Karpas-422 (cell line): ENCODE data around the gene PTPRG. TPM values are rescaled to one million over a fixed set of nuclear protein-coding genes. Genes with fewer than 3 reads are reported as not detected.

Experiments
- DNase-seq: peaks from one replicate; pipeline ENCODE4 v3.0.0-alpha.2; 2015
- H2AFZ ChIP-seq: fragments of 200-600 bp; sonication (generic); 2 replicates; pipeline ENCODE4 v1.6.1; 2014; ENCODE audit warnings: antibody characterized with exemption, low read length, mixed read lengths
- H3K27ac ChIP-seq: fragments of 200-600 bp; sonication (generic); 2 replicates; pipeline ENCODE4 v1.5.1; 2014; ENCODE audit warnings: mild to moderate bottlenecking, low read length, moderate library complexity
- H3K27me3 ChIP-seq: fragments of 200-600 bp; sonication (generic); 2 replicates; pipeline ENCODE4 v1.6.1; 2014; ENCODE audit warnings: low read length, mixed read lengths
- H3K36me3 ChIP-seq: fragments of 200-600 bp; sonication (generic); 2 replicates; pipeline ENCODE4 v1.6.1; 2014; ENCODE audit warnings: low read length, mixed read lengths; ENCODE audit not compliant: insufficient read depth
- H3K4me1 ChIP-seq: fragments of 200-600 bp; sonication (generic); 2 replicates; pipeline ENCODE4 v1.6.1; 2014; ENCODE audit warnings: mild to moderate bottlenecking, low read length, mixed read lengths
- H3K4me2 ChIP-seq: fragments of 200-600 bp; sonication (generic); 2 replicates; pipeline ENCODE4 v1.6.1; 2014; ENCODE audit warnings: low read length, low read depth, mild to moderate bottlenecking; ENCODE audit not compliant: poor library complexity, severe bottlenecking
- H3K4me3 ChIP-seq: fragments of 200-600 bp; sonication (generic); 2 replicates; pipeline ENCODE4 v1.5.1; 2014; ENCODE audit warnings: mild to moderate bottlenecking, antibody characterized with exemption, low read length, mixed read lengths
- H3K79me2 ChIP-seq: fragments of 200-600 bp; sonication (generic); 2 replicates; pipeline ENCODE4 v1.6.1; 2014; ENCODE audit warnings: mild to moderate bottlenecking, low read length, mixed read lengths
- H3K9ac ChIP-seq: fragments of 200-600 bp; sonication (generic); 2 replicates; pipeline ENCODE4 v1.6.0; 2014; ENCODE audit warnings: low read length
- H3K9me2 ChIP-seq: fragments of 200-600 bp; sonication (generic), shearing (Covaris generic); replicated peaks from 2 replicates; pipeline ENCODE4 v1.6.0; 2014; ENCODE audit warnings: mild to moderate bottlenecking, low read length, moderate library complexity; ENCODE audit not compliant: insufficient read depth
- H3K9me3 ChIP-seq: fragments of 300-700, 200-600 bp; sonication (generic); 2 replicates; pipeline ENCODE4 v1.6.1; 2014; ENCODE audit warnings: low read length, mixed read lengths
- H4K20me1 ChIP-seq: fragments of 200-600 bp; sonication (generic); 2 replicates; pipeline ENCODE4 v1.6.1; 2014; ENCODE audit warnings: mild to moderate bottlenecking, antibody characterized with exemption, low read length, low read depth; ENCODE audit not compliant: insufficient read depth
- total RNA-seq: library from RNA; depleted of rRNA; stranded (reverse); fragments of >200 nt; shearing (Covaris generic); gene quantifications from 2 replicates; pipeline ENCODE4 v1.2.3, GENCODE V29; 2014; ENCODE audit warnings: low replicate concordance

The PTPRG gene
- total RNA-seq, 1 experiment from 2014 or later, result not detected

DNA sequence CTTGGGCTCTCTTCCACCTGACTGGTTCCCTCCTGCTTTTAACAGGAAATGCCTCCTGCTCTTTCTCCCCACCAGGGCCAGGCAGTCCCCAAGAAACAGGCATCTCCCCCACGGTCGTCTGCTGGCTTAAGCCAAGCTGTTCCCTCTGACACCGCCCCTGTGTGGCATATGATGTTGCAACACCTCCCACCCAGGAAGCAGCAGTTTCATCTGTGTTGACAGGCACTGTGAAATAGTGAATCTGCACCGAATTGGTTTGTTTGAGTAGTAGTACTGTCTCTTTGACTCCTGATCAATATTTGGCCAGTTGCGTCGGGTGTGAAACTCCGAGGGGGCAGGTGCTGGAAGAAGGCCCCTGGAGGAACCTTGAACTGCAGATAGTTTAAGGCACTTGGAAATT lies 623.2 kb downstream of the PTPRG start:
- H3K4me3 ChIP-seq, result no peak overlapping the region
- no peaks in the 10 kb centered on the region for H3K9me3 ChIP-seq
- no peak overlapping the region for H3K27ac ChIP-seq
- no peak overlapping the region for H3K4me2 ChIP-seq
- H3K4me1 ChIP-seq, result no peaks in the 10 kb centered on the region
- no peak overlapping the region for H3K9ac ChIP-seq
- H4K20me1 ChIP-seq, result no peaks in the 10 kb centered on the region
- no peaks in the 10 kb centered on the region for H3K27me3 ChIP-seq
- no peaks in the 10 kb centered on the region for H3K79me2 ChIP-seq
- DNase-seq, result no peak
- H3K36me3 ChIP-seq, result no peaks in the 10 kb centered on the region
- no peak overlapping the region for H2AFZ ChIP-seq
- H3K9me2 ChIP-seq, result no peaks in the 10 kb centered on the region

DNA sequence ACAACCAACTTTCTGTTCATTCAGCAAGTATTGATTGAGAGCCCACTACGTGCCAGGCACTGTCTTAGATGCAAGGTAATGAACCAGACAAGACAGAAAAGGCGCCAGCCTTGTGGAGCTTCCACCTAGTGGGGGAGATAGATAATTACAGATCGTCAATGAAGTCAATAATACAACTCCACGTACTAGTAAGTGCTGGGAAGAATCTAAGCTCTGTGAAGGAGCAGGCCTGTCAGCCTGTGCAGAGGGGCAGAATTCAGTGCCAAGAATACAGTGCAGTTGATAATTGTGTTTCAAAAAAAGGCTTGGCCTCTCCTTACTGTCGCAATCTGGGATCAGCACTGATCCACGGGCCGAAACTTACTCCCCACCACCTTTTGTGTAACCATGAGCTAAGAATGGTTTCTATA lies 625.7 kb downstream of the PTPRG start:
- Histone ChIP-seq H3K4me2 (no peak overlapping the region), H3K9me3 (no peaks in the 10 kb centered on the region), H3K9me2 (no peaks in the 10 kb centered on the region), H3K4me1 (no peaks in the 10 kb centered on the region), H3K79me2 (no peaks in the 10 kb centered on the region), H2AFZ (no peak overlapping the region), H3K9ac (no peak overlapping the region), H4K20me1 (no peaks in the 10 kb centered on the region), H3K27me3 (no peaks in the 10 kb centered on the region), H3K36me3 (no peaks in the 10 kb centered on the region), H3K4me3 (no peak overlapping the region), H3K27ac (no peak overlapping the region)
- DNase-seq, result peak; percentile 68

DNA sequence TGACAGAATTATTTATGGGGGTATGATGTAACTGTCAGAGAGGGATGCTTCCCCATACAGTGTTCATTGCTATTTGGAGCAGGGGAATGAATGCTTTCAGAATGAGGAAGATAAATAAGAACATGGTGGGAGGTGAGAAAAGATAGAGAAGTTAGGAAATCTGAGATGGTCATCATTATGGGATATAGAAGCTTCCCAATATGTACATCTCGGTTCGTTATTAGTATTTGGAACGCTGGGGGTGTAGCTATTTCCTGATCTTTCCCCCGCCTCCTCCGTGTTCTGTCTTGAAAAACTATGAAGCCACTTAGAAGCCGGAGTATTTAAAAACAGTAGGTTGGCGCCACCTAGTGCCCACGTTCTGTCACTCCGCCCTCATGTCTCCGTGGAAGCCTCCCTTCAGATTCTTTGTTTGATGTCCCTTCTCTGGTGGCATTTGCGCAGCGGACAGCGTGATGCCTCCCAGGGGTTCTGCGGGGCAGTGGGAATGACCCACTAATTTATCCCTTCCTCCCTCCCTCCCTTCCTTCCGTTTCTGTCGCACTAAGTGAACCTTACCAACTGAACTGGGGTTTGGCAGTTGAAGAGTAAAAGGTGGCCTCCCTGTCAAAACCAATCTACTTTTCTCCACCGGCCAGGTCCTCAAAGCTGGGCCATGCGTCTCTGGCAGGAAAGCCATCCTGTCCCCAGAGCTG lies 627.5 kb downstream of the PTPRG start:
- Histone ChIP-seq H3K36me3 (no peaks in the 10 kb centered on the region), H3K9me2 (no peaks in the 10 kb centered on the region), H3K27ac (no peak overlapping the region), H3K79me2 (no peaks in the 10 kb centered on the region), H3K4me3 (no peak overlapping the region), H3K9me3 (no peaks in the 10 kb centered on the region), H3K4me2 (no peak overlapping the region), H3K27me3 (no peaks in the 10 kb centered on the region), H3K4me1 (no peaks in the 10 kb centered on the region), H2AFZ (no peak overlapping the region), H3K9ac (no peak overlapping the region), H4K20me1 (no peaks in the 10 kb centered on the region)
- peak; percentile 87 for DNase-seq

DNA sequence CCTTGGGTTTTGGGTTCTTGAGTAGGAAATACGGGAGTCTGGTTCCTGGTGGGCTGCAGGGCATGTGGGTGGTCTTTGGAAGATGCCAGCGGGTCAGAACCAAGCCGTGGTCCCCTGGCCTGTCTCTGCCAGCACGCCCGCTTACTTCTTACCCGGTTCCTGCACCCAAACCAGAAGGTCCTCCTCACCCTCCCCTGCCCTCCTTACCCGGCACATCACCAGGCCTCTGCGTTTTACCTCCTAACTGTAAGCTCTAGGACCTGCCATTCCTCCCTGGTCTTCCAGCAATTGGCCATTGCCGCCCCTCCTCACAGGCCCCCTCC lies 628.0 kb downstream of the PTPRG start:
- no peak overlapping the region for H3K4me3 ChIP-seq
- no peak overlapping the region for H3K27ac ChIP-seq
- no peaks in the 10 kb centered on the region for H3K79me2 ChIP-seq
- no peaks in the 10 kb centered on the region for H3K36me3 ChIP-seq
- H2AFZ ChIP-seq, result no peak overlapping the region
- no peak overlapping the region for H3K4me2 ChIP-seq
- H4K20me1 ChIP-seq, result no peaks in the 10 kb centered on the region
- no peaks in the 10 kb centered on the region for H3K4me1 ChIP-seq
- H3K9me2 ChIP-seq, result no peaks in the 10 kb centered on the region
- no peaks in the 10 kb centered on the region for H3K9me3 ChIP-seq
- no peak for DNase-seq
- no peak overlapping the region for H3K9ac ChIP-seq
- H3K27me3 ChIP-seq, result no peaks in the 10 kb centered on the region

DNA sequence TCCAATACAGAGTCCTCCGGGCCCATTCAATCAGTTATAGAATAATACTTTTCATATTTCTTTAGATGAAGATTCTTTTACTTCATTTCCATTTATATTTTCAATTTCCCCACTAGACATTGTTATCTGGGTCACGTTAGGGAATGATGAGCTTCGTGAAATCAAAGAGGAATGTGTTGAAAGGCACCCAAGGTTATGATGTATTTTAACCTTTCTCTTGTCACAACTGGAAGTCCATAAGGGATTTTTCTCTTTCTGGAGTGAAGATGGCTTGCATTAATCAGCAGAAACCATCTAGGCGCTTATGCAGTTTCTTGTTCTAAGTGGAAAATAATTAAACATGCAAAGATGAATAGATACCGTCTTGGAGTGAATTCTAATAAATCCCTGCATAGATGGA lies 631.5 kb downstream of the PTPRG start:
- no peaks in the 10 kb centered on the region for H3K27me3 ChIP-seq
- H3K4me1 ChIP-seq, result no peaks in the 10 kb centered on the region
- H3K79me2 ChIP-seq, result no peaks in the 10 kb centered on the region
- H3K27ac ChIP-seq, result no peak overlapping the region
- DNase-seq, result no peak
- H3K4me3 ChIP-seq, result no peak overlapping the region
- no peak overlapping the region for H3K4me2 ChIP-seq
- no peak overlapping the region for H2AFZ ChIP-seq
- no peaks in the 10 kb centered on the region for H4K20me1 ChIP-seq
- no peaks in the 10 kb centered on the region for H3K9me3 ChIP-seq
- no peaks in the 10 kb centered on the region for H3K36me3 ChIP-seq
- no peaks in the 10 kb centered on the region for H3K9me2 ChIP-seq
- H3K9ac ChIP-seq, result no peak overlapping the region

DNA sequence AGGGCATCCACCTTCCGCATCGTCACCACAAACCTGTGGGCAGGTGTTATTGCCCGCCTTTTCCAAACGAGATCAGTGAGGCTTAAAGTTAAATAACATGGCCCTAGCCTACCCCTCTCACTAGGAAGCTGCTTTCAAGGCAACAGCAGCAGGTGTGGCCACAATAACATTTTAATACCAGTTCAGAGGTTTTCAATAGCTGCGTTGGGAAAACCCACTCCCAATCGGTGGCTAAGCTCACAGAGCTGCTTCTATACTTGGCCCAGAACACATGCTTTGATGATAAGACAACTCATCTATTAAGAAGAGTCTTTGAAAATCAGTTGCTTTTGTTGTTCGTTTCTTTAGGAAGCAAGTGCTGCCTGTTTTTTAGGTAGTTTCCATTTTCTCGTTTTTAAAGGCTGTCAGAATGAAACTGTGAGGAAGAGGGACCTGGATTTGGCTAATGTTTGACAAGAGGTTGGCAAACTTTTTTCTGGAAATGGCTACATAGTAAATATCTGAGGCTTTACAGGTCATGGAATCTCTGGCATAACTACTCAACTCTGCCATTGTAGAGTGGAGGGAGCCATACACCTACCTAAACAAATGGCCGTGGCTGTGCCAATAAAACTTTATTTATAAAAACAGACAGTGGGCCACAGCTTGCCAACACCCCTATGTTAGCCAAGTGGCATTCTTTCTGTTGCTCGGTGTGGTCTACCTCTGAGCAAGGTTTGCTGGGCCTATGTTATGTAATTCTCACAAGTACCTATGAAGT lies 632.4 kb downstream of the PTPRG start:
- H3K36me3 ChIP-seq, result no peaks in the 10 kb centered on the region
- H3K27me3 ChIP-seq, result no peaks in the 10 kb centered on the region
- H3K27ac ChIP-seq, result no peak overlapping the region
- H3K9ac ChIP-seq, result no peak overlapping the region
- no peaks in the 10 kb centered on the region for H3K79me2 ChIP-seq
- H3K9me2 ChIP-seq, result no peaks in the 10 kb centered on the region
- H3K4me1 ChIP-seq, result no peaks in the 10 kb centered on the region
- H3K9me3 ChIP-seq, result no peaks in the 10 kb centered on the region
- no peak for DNase-seq
- H2AFZ ChIP-seq, result no peak overlapping the region
- H3K4me2 ChIP-seq, result no peak overlapping the region
- no peak overlapping the region for H3K4me3 ChIP-seq
- no peaks in the 10 kb centered on the region for H4K20me1 ChIP-seq

DNA sequence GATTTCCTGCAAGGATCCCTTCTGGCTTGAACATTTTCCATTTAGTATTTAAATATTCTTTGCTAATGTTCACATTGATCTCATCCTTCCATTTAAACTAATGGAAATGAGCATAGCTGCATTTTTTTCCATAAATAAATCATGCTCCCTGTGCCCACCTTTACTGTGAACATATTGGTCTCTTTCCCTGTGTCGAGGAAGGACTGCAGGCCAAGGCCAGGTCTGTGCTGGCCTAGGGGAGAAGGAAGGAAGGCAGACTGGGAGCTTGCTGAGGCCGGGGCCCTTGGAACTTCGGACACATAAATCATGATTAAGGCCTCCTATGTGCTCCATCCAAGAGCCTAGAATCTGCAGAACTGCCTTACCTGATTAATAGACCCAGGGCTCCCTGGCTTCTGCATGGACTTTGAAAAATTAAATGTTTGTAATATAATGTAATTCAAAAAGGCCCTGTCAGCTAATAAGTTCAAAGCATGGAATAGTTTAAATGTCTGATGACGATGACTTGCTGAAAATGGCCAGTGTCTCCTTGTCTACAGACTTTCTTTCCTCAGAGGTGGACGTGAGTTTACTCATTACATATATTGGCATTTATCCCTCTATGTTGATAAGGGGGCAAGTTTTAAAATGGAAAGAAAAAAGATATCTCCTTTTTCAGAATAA lies 636.1 kb downstream of the PTPRG start:
- Histone ChIP-seq H4K20me1 (no peaks in the 10 kb centered on the region), H3K36me3 (no peaks in the 10 kb centered on the region), H3K4me3 (no peak overlapping the region), H3K9ac (no peak overlapping the region), H3K79me2 (no peaks in the 10 kb centered on the region), H3K9me2 (no peaks in the 10 kb centered on the region), H3K9me3 (no peaks in the 10 kb centered on the region), H3K27ac (no peak overlapping the region), H3K4me1 (no peaks in the 10 kb centered on the region), H3K27me3 (no peaks in the 10 kb centered on the region), H2AFZ (no peak overlapping the region), H3K4me2 (no peak overlapping the region)
- DNase-seq, result no peak

DNA sequence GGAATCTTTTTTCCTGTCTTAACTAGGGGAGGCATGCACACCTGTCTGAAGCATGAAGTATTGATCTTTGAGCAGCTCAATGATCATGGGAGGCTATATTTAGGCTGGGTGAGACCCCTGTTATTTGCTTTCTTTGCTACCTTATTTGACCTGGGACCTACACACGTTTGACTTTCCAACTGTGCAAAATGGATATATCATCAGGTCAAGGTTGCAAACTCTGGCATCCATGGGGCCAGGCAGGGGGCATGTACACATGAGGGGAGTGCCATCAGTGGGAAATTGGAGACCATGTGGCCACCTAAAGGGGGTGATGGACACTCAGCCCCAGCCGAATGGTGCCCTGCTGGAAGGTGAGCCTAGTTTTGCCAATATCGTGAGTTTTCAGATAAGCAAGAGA lies 637.8 kb downstream of the PTPRG start:
- Histone ChIP-seq H2AFZ (no peak overlapping the region), H3K4me1 (no peaks in the 10 kb centered on the region), H3K27ac (no peak overlapping the region), H3K9me3 (no peaks in the 10 kb centered on the region), H3K79me2 (no peaks in the 10 kb centered on the region), H3K27me3 (no peaks in the 10 kb centered on the region), H3K9ac (no peak overlapping the region), H4K20me1 (no peaks in the 10 kb centered on the region), H3K9me2 (no peaks in the 10 kb centered on the region), H3K36me3 (no peaks in the 10 kb centered on the region), H3K4me2 (no peak overlapping the region), H3K4me3 (no peak overlapping the region)
- no peak for DNase-seq
